IMR-90 (cell line): ENCODE results near the gene GOLGA8K. TPM values are rescaled to one million over a fixed set of nuclear protein-coding genes. Genes with fewer than 3 reads are reported as not detected.
"Not testable (repeated sequence)": the region's sequence is repeated elsewhere in the genome, so short reads cannot be mapped to it uniquely, and the experiment has no call there.

ENCODE experiments used
- ATAC-seq: fragments of 200-7000 bp; cut with Tn5 transposase; 2 replicates; pipeline ENCODE4 v1.9.1; 2020; ENCODE audit warnings: low read depth, mild to moderate bottlenecking, moderate library complexity
- BruUV-seq: library from RNA; stranded (reverse); fragments of 400-500 nt; replicated peaks from 2 replicates; lab custom pipeline; 2021; lab: Mats Ljungman, UMichigan
- CTCF ChIA-PET: fragments of 300-600 bp; formaldehyde crosslinking; extraction: SDS; loops from one replicate; lab custom pipeline; 2021; ENCODE audit warnings: antibody characterized with exemption; lab: Yijun Ruan, JAX
- POLR2A ChIA-PET: fragments of 300-600 bp; sonication (Branson Sonifier 250); formaldehyde crosslinking; loops from one replicate; lab custom pipeline; 2022; ENCODE audit warnings: antibody characterized with exemption; ENCODE audit not compliant: unreplicated experiment; lab: Charles Lee
- DNase-seq: peaks from one replicate; pipeline ENCODE4 v3.0.0; 2013
- H2AFZ ChIP-seq: replicated peaks from 2 replicates; pipeline ENCODE3; 2013; ENCODE audit warnings: low read length, mild to moderate bottlenecking; ENCODE audit not compliant: poor library complexity
- H2AK5ac ChIP-seq: 2 replicates; pipeline ENCODE4 v1.6.1; 2013; ENCODE audit warnings: low read depth, low read length, inconsistent platforms
- H2AK9ac ChIP-seq: replicated peaks from 2 replicates; pipeline ENCODE3; 2013; ENCODE audit warnings: mild to moderate bottlenecking, low read depth, low read length, moderate library complexity; ENCODE audit not compliant: poor library complexity
- H2BK120ac ChIP-seq: 2 replicates; pipeline ENCODE4 v1.6.1; 2013; ENCODE audit warnings: low read depth, low read length, inconsistent platforms
- H2BK15ac ChIP-seq: 3 replicates; pipeline ENCODE4 v1.6.1; 2013; ENCODE audit warnings: low read depth, low read length, inconsistent platforms
- H2BK20ac ChIP-seq: 2 replicates; pipeline ENCODE4 v1.6.1; 2013; ENCODE audit warnings: low read depth, mild to moderate bottlenecking, inconsistent platforms, low read length, moderate library complexity
- H2BK5ac ChIP-seq: 2 replicates; pipeline ENCODE4 v1.6.1; 2013; ENCODE audit warnings: mild to moderate bottlenecking, low read depth, low read length, inconsistent platforms; ENCODE audit not compliant: poor library complexity, severe bottlenecking
- H3K14ac ChIP-seq: replicated peaks from 2 replicates; pipeline ENCODE4 v1.6.1; 2013; ENCODE audit warnings: low read depth, low read length, inconsistent platforms
- H3K18ac ChIP-seq: 2 replicates; pipeline ENCODE4 v1.6.1; 2013; ENCODE audit warnings: low read depth, low read length, control low read depth
- H3K23ac ChIP-seq: 2 replicates; pipeline ENCODE4 v1.6.1; 2013; ENCODE audit warnings: low read depth, low read length, inconsistent platforms
- H3K27ac ChIP-seq: 2 replicates; pipeline ENCODE4 v1.5.1; 2013; ENCODE audit warnings: mild to moderate bottlenecking, control low read depth, low read length; ENCODE audit not compliant: insufficient read depth
- H3K27me3 ChIP-seq: 2 replicates; pipeline ENCODE4 v1.6.1; 2013; ENCODE audit warnings: low read length; ENCODE audit not compliant: control insufficient read depth, insufficient read depth
- H3K36me3 ChIP-seq: 2 replicates; pipeline ENCODE4 v1.6.1; 2013; ENCODE audit warnings: low read length, mixed read lengths; ENCODE audit not compliant: control insufficient read depth, insufficient read depth
- H3K4ac ChIP-seq: 2 replicates; pipeline ENCODE4 v1.6.1; 2013; ENCODE audit warnings: low read depth, low read length, inconsistent platforms
- H3K4me1 ChIP-seq: 2 replicates; pipeline ENCODE4 v1.6.1; 2013; ENCODE audit warnings: low read length, mixed read lengths; ENCODE audit not compliant: control insufficient read depth, insufficient read depth
- H3K4me2 ChIP-seq: 2 replicates; pipeline ENCODE4 v1.6.1; 2013; ENCODE audit warnings: low read depth, mild to moderate bottlenecking, control low read depth, low read length, moderate library complexity
- H3K4me3 ChIP-seq: 2 replicates; pipeline ENCODE4 v1.5.1; 2013; ENCODE audit warnings: low read depth, mild to moderate bottlenecking, control low read depth, low read length, moderate library complexity; ENCODE audit not compliant: insufficient read depth
- H3K56ac ChIP-seq: 2 replicates; pipeline ENCODE4 v1.6.1; 2013; ENCODE audit warnings: low read length, inconsistent platforms; ENCODE audit not compliant: insufficient read depth; ENCODE audit errors: extremely low read depth
- H3K79me1 ChIP-seq, 2 experiments: 2 replicates each; pipeline ENCODE4 v1.6.1; 2013; ENCODE audit warnings: low read length in 2 of 2, inconsistent platforms in 1 of 2, low read depth in 1 of 2
- H3K9ac ChIP-seq: 2 replicates; pipeline ENCODE4 v1.6.1; 2013; ENCODE audit warnings: low read depth, low read length, control low read depth
- H3K9me1 ChIP-seq: 2 replicates; pipeline ENCODE4 v1.6.1; 2013; ENCODE audit warnings: low read length, inconsistent platforms; ENCODE audit not compliant: insufficient read depth
- H3K9me3 ChIP-seq: 2 replicates; pipeline ENCODE4 v1.6.1; 2013; ENCODE audit warnings: low read length; ENCODE audit not compliant: control insufficient read depth, insufficient read depth
- H4K20me1 ChIP-seq: 2 replicates; pipeline ENCODE4 v1.6.1; 2013; ENCODE audit warnings: low read length, inconsistent platforms; ENCODE audit not compliant: insufficient read depth
- H4K5ac ChIP-seq: 2 replicates; pipeline ENCODE4 v1.6.1; 2013; ENCODE audit warnings: mild to moderate bottlenecking, low read depth, low read length, control low read depth
- H4K8ac ChIP-seq, 2 experiments: 2 replicates each; pipeline ENCODE4 v1.6.1; 2013; ENCODE audit warnings: low read depth in 2 of 2, low read length in 2 of 2, control low read depth in 1 of 2, inconsistent platforms in 1 of 2
- H4K91ac ChIP-seq: 2 replicates; pipeline ENCODE4 v1.6.1; 2013; ENCODE audit warnings: low read depth, low read length, inconsistent platforms; ENCODE audit not compliant: insufficient read depth
- WGBS, 2 experiments: methylation state at CpG; one replicate each; pipeline versions ENCODE4 v1.1.5 to v1.1.7; 2013; ENCODE audit warnings: missing lambda C conversion rate in 2 of 2; ENCODE audit not compliant: insufficient read length in 1 of 2; ENCODE audit errors: extremely low coverage in 2 of 2; 5-methylcytosine and 5-hydroxymethylcytosine counted together
- dilution Hi-C: fragments of 300-500 bp; cut with HindIII; formaldehyde crosslinking; loops from one replicate; pipeline ENCODE4 v1.14.3; 2018; ENCODE audit warnings: low sequenced_read_pairs; ENCODE audit not compliant: unreplicated experiment
- in situ Hi-C: fragments of 300-500 bp; cut with MboI; formaldehyde crosslinking; loops from 3 replicates; pipeline ENCODE4 v1.14.3; 2019; ENCODE audit warnings: low sequenced_read_pairs, inconsistent platforms, mixed read lengths
- intact Hi-C: fragments of 100-400 bp; cut with micrococcal nuclease; formaldehyde crosslinking; loops from 2 replicates; pipeline ENCODE4 v1.10.0; 2022
- polyA plus RNA-seq, 3 experiments: library from polyadenylated mRNA; depleted of rRNA; stranded (reverse); fragments of >200 nt; gene quantifications; 2 replicates each; pipeline ENCODE4 v1.2.3, GENCODE V29; 2012; ENCODE audit warnings: low replicate concordance in 1 of 3
- total RNA-seq: library from RNA; depleted of rRNA; stranded (reverse); fragments of >200 nt; gene quantifications from 2 replicates; pipeline ENCODE4 v1.2.3, GENCODE V29; 2012

The GOLGA8K gene
- total and polyA plus RNA-seq, 2 of the 4 experiments (the other 2 are of a cell fraction): not detected

DNA sequence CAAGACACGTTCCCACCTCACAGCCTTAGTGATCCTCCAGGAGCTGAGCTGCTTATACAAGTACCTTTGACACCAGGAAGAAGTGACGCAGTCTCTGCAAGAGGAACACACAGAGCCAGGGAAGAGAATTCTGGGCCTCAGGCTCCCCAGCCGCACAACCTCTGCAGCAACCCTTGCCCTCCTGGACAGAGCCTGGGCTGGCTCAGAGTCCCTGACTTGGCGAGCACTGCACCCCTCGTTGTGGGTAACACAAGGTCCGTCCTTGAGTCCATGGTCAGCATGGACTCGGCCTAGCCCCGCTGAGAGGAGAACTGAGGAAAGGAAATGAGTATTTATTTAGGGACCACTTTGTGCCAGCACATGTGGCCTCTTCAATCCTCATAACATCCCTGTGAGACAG, 39.6 kb downstream of the GOLGA8K start:
- H2AK5ac ChIP-seq, H2BK120ac ChIP-seq, H2BK15ac ChIP-seq, CTCF ChIA-PET, H3K36me3 ChIP-seq, H4K91ac ChIP-seq, H4K8ac ChIP-seq, H2BK20ac ChIP-seq, H3K18ac ChIP-seq, H3K4me3 ChIP-seq, ATAC-seq, H4K20me1 ChIP-seq, DNase-seq, H3K9ac ChIP-seq, H3K27me3 ChIP-seq, H3K9me1 ChIP-seq, H3K14ac ChIP-seq, H3K4ac ChIP-seq, H2BK5ac ChIP-seq, H2AK9ac ChIP-seq, H3K23ac ChIP-seq, H3K56ac ChIP-seq, BruUV-seq, H3K79me1 ChIP-seq, POLR2A ChIA-PET, H3K4me1 ChIP-seq, H3K27ac ChIP-seq, in situ Hi-C loops, H4K5ac ChIP-seq, intact Hi-C loops, dilution Hi-C loops, H3K4me2 ChIP-seq, H3K9me3 ChIP-seq, H2AFZ ChIP-seq: not testable (repeated sequence)
- no CpG with 5 or more reads among the region's 8 CpGs for WGBS, 2 experiments

DNA sequence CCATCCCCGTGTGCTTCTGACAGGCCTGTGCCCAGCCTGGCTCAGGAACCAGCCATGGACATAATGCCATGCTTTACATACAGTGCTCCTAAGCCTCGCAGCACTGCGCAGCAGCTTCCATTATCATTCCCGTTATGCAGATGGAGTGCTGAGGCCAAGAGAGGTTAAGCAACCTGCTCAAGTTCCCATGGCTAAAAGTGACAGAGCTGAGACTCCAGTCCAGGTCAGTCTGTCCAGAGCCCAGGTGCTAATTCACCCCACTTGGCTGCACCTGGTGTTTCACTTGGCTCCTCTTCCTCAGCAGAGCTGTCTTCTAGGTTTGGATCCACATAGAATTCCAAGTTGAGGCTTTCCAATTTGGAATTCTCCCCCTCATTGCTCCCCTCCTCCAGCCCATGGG, 41.4 kb downstream of the GOLGA8K start:
- POLR2A ChIA-PET, H3K79me1 ChIP-seq, H3K23ac ChIP-seq, H3K27ac ChIP-seq, H2BK20ac ChIP-seq, BruUV-seq, H4K8ac ChIP-seq, H2AK9ac ChIP-seq, H3K4ac ChIP-seq, H4K20me1 ChIP-seq, H3K18ac ChIP-seq, H2BK15ac ChIP-seq, H3K27me3 ChIP-seq, in situ Hi-C loops, DNase-seq, H3K14ac ChIP-seq, H4K91ac ChIP-seq, H4K5ac ChIP-seq, CTCF ChIA-PET, H2BK5ac ChIP-seq, H3K36me3 ChIP-seq, H3K9me1 ChIP-seq, H2AFZ ChIP-seq, H3K9ac ChIP-seq, H2BK120ac ChIP-seq, H3K4me3 ChIP-seq, H3K4me1 ChIP-seq, intact Hi-C loops, H3K56ac ChIP-seq, H2AK5ac ChIP-seq, ATAC-seq, H3K9me3 ChIP-seq, dilution Hi-C loops, H3K4me2 ChIP-seq: not testable (repeated sequence)
- WGBS, 2 experiments: no CpG with 5 or more reads among the region's 4 CpGs
